Panc1 (cell line): ENCODE measurements around the gene CEACAM20.

ENCODE experiments used
- POLR2AphosphoS5 ChIP-seq: IDR thresholded peaks from 2 replicates; pipeline ENCODE4 v1.6.1; 2012; ENCODE audit warnings: mild to moderate bottlenecking, low read depth, low read length, moderate library complexity
- TF ChIP-seq, protein P1 (sequence below): fragments of 450-650 bp; IDR thresholded peaks from 2 replicates; pipeline ENCODE4 v1.5.1; 2017; ENCODE audit warnings: mild to moderate bottlenecking
- TF ChIP-seq, protein P2 (sequence below), 2 experiments: IDR thresholded peaks; 2 replicates each; pipeline ENCODE4 v1.6.1; 2011 to 2012; ENCODE audit warnings: low read depth in 2 of 2, control low read depth in 1 of 2, low read length in 1 of 2, mild to moderate bottlenecking in 1 of 2, moderate library complexity in 1 of 2; ENCODE audit not compliant: insufficient read depth in 1 of 2

DNA sequence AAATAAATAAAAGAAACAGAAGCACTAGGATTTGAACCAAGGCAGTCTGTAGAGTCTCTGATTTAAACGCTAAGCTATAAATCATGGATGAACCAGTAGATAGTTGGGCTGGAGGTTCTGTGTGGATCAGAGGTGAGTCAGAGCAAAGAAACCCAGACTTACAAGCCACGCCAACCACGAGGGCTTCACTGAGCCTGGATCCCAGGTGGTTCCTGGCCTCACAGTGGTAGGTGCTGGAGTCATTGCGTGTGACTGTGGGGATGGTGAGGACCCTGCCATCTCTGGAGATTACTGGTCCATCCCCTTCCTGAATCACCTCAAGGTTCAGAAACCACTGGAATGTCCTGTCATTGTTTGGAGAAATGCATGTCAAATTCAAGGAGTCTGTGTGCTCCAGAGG, 19.3 kb upstream of the CEACAM20 start:
- TF ChIP-seq, protein P1, sequence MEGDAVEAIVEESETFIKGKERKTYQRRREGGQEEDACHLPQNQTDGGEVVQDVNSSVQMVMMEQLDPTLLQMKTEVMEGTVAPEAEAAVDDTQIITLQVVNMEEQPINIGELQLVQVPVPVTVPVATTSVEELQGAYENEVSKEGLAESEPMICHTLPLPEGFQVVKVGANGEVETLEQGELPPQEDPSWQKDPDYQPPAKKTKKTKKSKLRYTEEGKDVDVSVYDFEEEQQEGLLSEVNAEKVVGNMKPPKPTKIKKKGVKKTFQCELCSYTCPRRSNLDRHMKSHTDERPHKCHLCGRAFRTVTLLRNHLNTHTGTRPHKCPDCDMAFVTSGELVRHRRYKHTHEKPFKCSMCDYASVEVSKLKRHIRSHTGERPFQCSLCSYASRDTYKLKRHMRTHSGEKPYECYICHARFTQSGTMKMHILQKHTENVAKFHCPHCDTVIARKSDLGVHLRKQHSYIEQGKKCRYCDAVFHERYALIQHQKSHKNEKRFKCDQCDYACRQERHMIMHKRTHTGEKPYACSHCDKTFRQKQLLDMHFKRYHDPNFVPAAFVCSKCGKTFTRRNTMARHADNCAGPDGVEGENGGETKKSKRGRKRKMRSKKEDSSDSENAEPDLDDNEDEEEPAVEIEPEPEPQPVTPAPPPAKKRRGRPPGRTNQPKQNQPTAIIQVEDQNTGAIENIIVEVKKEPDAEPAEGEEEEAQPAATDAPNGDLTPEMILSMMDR: no peak
- TF ChIP-seq, protein P2, sequence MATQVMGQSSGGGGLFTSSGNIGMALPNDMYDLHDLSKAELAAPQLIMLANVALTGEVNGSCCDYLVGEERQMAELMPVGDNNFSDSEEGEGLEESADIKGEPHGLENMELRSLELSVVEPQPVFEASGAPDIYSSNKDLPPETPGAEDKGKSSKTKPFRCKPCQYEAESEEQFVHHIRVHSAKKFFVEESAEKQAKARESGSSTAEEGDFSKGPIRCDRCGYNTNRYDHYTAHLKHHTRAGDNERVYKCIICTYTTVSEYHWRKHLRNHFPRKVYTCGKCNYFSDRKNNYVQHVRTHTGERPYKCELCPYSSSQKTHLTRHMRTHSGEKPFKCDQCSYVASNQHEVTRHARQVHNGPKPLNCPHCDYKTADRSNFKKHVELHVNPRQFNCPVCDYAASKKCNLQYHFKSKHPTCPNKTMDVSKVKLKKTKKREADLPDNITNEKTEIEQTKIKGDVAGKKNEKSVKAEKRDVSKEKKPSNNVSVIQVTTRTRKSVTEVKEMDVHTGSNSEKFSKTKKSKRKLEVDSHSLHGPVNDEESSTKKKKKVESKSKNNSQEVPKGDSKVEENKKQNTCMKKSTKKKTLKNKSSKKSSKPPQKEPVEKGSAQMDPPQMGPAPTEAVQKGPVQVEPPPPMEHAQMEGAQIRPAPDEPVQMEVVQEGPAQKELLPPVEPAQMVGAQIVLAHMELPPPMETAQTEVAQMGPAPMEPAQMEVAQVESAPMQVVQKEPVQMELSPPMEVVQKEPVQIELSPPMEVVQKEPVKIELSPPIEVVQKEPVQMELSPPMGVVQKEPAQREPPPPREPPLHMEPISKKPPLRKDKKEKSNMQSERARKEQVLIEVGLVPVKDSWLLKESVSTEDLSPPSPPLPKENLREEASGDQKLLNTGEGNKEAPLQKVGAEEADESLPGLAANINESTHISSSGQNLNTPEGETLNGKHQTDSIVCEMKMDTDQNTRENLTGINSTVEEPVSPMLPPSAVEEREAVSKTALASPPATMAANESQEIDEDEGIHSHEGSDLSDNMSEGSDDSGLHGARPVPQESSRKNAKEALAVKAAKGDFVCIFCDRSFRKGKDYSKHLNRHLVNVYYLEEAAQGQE (IDR thresholded peaks at IDR 0.05; ENCODE audit: insufficient read depth in 1 of 2, low read depth in 2 of 2, low read length in 1 of 2): no peak
- no peak for TF ChIP-seq POLR2AphosphoS5
